HG03159 (cell line): ENCODE data around the gene ZNF689.
A peak's percentile ranks its signal among the peaks of the same experiment; 100 is the strongest.
"Not testable (repeated sequence)": the region's sequence is repeated elsewhere in the genome, so short reads cannot be mapped to it uniquely, and the experiment has no call there.

Experiments used
- ATAC-seq: cut with Tn5 transposase; IDR thresholded peaks from one replicate; pipeline ENCODE4 v1.9.1; 2021; ENCODE audit warnings: mild to moderate bottlenecking, moderate library complexity; ENCODE audit not compliant: unreplicated experiment

The ZNF689 gene

DNA sequence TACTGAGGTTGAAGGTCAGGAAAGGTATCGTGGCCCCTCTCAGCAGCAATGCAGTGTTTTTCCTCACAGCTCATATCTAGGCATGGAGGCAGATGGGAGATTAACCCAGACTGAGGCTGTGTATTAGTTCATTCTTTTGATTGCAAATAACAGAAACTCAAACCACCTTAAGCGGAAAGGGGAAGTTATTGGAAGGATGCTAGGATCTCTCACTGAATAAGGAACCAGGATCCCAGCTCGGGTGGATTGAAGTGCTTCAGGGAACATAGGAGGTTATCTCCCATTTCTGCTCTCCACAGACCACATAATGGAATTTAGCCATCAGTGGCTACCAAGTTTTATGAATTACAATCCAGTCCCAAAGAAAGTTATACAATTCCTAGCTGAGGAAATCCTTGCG is 8.2 kb downstream of the ZNF689 start:
- ATAC-seq = no peak

- ATAC-seq = no peak
Measured at GRCh38 chr16:30600929-30601328, 9.3 kb downstream of the ZNF689 start.

DNA sequence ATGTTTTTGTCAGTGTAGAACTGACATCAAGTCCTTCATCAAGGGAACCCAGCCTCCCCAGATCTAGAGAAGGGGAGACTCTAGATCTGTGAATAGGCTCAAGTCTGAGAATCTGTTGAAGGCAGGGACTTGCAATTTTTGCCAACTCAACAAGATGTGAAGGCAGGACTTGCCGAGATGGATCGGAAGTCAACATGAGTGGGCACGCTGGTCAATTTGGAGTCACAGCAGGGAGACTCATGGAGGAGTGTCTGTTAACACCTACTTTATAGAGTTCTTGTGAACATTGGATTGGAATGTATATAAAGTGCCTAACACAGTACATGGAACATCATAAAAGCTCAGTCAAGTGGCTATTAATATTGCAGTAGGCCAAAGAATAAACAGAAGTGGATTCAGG is 10.0 kb downstream of the ZNF689 start:
- no peak for ATAC-seq

- no peak for ATAC-seq
Measured at GRCh38 chr16:30592871-30593270, 17.3 kb downstream of the ZNF689 start.

GRCh38 chr16:30590869-30591268 is 19.3 kb downstream of the ZNF689 start:
- not testable (repeated sequence) for ATAC-seq

DNA sequence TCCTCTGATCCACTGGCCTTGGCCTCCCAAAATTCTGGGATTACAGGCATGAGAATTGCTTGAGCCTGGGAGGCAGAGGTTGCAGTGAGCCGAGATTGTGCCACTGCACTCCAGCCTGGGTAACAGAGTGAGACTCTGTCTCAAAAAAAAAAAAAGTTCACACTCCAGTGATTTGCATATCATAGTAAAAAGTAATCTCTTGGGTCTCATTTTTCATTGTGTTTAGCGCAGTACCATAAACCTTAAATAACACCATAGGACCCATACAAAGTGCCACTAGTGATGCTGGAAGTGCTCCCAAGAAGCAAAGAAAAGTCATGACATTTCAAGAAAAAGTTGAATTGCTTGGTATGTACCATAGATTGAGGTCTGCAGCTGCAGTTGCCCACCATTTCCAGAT is 20.6 kb downstream of the ZNF689 start:
- not testable (repeated sequence) for ATAC-seq

DNA sequence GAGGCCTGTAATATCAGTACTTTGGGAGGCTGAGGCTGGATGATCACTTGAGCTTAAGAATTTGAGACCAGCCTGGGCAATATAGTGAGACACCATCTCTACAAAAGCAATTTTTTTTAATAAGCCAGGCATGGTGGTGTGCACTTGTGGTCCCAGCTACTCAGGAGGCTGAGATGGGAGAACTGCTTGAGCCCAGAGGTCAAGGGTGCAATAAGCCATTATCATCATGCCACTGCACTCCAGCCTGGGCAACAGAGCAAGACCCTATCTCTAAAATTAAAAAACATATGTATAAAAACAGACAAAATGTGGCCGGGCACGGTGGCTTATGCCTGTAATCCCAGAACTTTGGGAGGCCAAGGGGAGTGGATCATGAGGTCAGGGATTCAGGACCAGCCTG is 21.5 kb downstream of the ZNF689 start:
- ATAC-seq = no peak

GRCh38 chr16:30585400-30586191 is 24.6 kb downstream of the ZNF689 start, which contains the start of gene ZNF785:
Gene ZNF785, minus strand, starts transcription at chr16:30585697. Its CDS starts 86 bp downstream, at chr16:30585611.
- ATAC-seq = peak; percentile 90

GRCh38 chr16:30585022-30585399 is 25.2 kb downstream of the ZNF689 start:
- peak; percentile 16 for ATAC-seq

GRCh38 chr16:30582611-30583340 is 27.4 kb downstream of the ZNF689 start:
- ATAC-seq = no peak

DNA sequence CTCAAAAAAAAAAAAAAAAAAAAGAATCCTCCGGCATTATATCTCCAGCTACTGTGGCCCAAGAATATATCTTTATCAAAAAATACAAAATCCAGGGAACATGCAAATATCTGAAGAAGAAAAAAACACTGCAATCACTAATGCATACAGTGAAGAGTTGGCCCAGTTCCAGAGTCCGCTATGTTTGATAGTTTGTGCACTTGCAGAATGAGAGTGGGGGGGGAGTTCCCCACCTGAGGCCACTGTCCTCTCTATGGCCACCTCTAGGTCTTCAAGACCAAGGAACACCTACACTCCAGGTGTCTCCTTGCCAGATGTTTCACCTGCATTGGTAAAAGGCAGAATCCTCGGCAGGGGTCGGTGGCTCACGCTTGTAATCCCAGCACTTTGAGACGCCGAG is 28.7 kb downstream of the ZNF689 start:
- ATAC-seq = no peak

GRCh38 chr16:30574678-30575077 is 35.5 kb downstream of the ZNF689 start:
- no peak for ATAC-seq

- peak; percentile 75 for ATAC-seq
Measured at GRCh38 chr16:30571445-30572322, 38.5 kb downstream of the ZNF689 start, which contains the start of gene ZNF688. Gene ZNF688, minus strand, starts transcription at chr16:30571714. Its CDS starts 85 bp downstream, at chr16:30571629.

GRCh38 chr16:30570636-30571444 is 39.3 kb downstream of the ZNF689 start:
- no peak for ATAC-seq

GRCh38 chr16:30569746-30570635 is 40.2 kb downstream of the ZNF689 start:
- ATAC-seq = no peak

- ATAC-seq = no peak
Measured at GRCh38 chr16:30569281-30569680, 40.9 kb downstream of the ZNF689 start.

DNA sequence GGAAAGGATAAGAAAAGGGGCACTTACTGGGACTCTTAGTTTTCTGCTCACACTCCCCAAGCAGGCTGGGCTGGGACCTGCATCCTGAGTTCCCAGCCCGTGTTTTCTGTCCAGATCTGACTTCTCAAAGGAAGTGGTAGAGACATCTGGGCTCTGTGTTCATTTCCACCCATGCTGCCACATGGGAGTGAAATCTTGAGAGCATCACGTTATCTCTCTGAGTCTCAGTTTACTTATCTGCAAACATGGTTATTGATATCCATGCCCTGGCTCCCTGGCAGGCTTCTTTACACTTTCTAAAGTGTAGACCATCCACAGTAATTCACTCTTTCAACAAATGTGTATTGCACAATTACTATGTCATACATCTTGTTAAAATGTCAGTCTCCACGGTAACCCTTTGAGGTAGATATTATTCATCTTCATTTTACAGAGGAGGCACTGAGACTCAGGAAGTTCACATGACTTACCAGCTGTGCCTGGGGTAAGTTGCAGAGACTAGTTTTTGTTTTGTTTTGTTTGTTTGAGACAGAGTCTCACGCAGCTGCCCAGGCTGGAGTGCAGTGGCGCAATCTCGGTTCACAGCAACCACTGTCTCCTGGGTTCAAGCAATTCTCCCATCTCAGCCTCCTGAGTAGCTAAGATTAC is 42.1 kb downstream of the ZNF689 start:
- ATAC-seq = peak; percentile 38

DNA sequence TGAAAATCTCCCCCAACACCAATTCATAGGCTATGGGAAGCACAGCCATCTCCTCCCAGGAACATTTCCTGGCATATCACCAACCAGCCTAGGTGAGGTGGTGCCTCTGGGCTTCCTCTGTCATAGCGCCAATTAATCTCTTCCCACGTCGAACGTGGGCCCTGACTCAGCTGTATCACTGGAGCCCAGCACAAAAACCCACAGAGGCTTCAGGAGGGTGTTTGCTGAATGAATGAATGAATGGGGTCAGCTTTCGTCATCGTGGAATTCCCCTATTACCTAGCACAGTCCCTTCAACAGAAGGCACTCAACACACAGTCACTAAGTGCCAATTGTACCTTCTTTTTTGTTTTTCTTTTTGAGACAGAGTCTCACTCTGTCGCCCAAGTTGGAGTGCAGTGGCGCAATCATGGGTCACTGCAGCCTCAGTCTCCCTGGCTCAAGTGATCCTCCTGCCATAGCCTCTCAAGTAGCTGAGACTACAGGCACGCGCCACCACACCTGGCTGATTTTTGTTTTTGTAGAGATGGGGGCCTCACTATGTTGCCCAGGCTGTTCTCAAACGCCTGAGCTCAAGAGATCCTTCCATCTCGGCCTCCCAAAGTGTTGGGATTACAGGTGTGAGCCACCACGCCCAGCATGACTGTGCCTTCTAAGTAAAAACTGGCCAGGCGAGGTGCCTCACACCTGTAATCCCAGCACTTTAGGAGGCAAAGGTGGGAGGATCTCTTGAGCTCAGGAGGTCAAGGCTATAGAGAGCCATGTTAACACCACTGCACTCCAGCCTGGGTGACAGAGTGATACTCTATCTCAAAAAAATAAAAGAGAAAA is 42.8 kb downstream of the ZNF689 start:
- ATAC-seq = no peak
